H1 (cell line): Measurements from ENCODE around the gene NRTN. TPM values are rescaled to one million over a fixed set of nuclear protein-coding genes. Genes with fewer than 3 reads are reported as not detected.

ENCODE experiments used
- CTCF ChIA-PET: fragments of 300-600 bp; sonication (Branson Sonifier 250); formaldehyde crosslinking; loops from one replicate; lab custom pipeline; 2021; ENCODE audit not compliant: partially characterized antibody; lab: Charles Lee
- POLR2A ChIA-PET: fragments of 300-600 bp; sonication (Branson Sonifier 250); formaldehyde crosslinking; loops from one replicate; lab custom pipeline; 2021; ENCODE audit warnings: inconsistent platforms; ENCODE audit not compliant: partially characterized antibody; lab: Charles Lee
- DNase-seq, 2 experiments: peaks; one replicate each; pipeline versions ENCODE4 v3.0.0 to v3.0.0-alpha.2; 2010 to 2022; ENCODE audit warnings: low spot score in 2 of 2, low read depth in 1 of 2, mixed read lengths in 1 of 2
- FAIRE-seq: peaks from 2 replicates; lab custom pipeline; 2011; peaks lifted over from hg19 to GRCh38; lab: Jason Lieb, UNC
- H2AFZ ChIP-seq: 2 replicates; pipeline ENCODE4 v1.8.1; 2012; ENCODE audit warnings: low read length, inconsistent platforms
- H2AK5ac ChIP-seq: 2 replicates; pipeline ENCODE4 v1.6.1; 2013; ENCODE audit warnings: low read depth, low read length
- H2BK120ac ChIP-seq: replicated peaks from 2 replicates; pipeline ENCODE3; 2013; ENCODE audit warnings: low read depth, low read length, inconsistent platforms
- H2BK12ac ChIP-seq: 2 replicates; pipeline ENCODE4 v1.6.1; 2013; ENCODE audit warnings: low read depth, low read length
- H2BK15ac ChIP-seq: 2 replicates; pipeline ENCODE4 v1.6.1; 2013; ENCODE audit warnings: low read length
- H2BK20ac ChIP-seq: 2 replicates; pipeline ENCODE4 v1.6.1; 2013; ENCODE audit warnings: low read length
- H2BK5ac ChIP-seq: 2 replicates; pipeline ENCODE4 v1.6.1; 2013; ENCODE audit warnings: low read depth, low read length
- H3K14ac ChIP-seq: 2 replicates; pipeline ENCODE4 v1.6.1; 2013; ENCODE audit warnings: inconsistent platforms; ENCODE audit not compliant: insufficient read length
- H3K18ac ChIP-seq: 2 replicates; pipeline ENCODE4 v1.6.1; 2013; ENCODE audit warnings: low read length; ENCODE audit errors: extremely low read depth
- H3K23ac ChIP-seq: 2 replicates; pipeline ENCODE4 v1.6.1; 2013; ENCODE audit warnings: inconsistent platforms; ENCODE audit not compliant: insufficient read length
- H3K23me2 ChIP-seq: 2 replicates; pipeline ENCODE4 v1.6.1; 2013; ENCODE audit warnings: low read depth, low read length
- H3K27ac ChIP-seq: 2 replicates; pipeline ENCODE4 v1.6.1; 2011; ENCODE audit warnings: low read depth, low read length, inconsistent platforms
- H3K27me3 ChIP-seq, 4 experiments: replicated peaks in 1 of 4; 1 replicate in 1 of 4; 2 replicates in 3 of 4; pipeline versions ENCODE4 v1.6.1 to v1.8.1; 2011 to 2013; ENCODE audit warnings: low read length in 3 of 4, mild to moderate bottlenecking in 3 of 4, inconsistent platforms in 2 of 4, mixed read lengths in 2 of 4, moderate library complexity in 1 of 4; ENCODE audit not compliant: control insufficient read depth in 3 of 4, insufficient read depth in 3 of 4; ENCODE audit errors: extremely low read depth in 1 of 4
- H3K36me3 ChIP-seq, 4 experiments: 2 replicates each; pipeline versions ENCODE4 v1.6.1 to v1.8.1; 2011 to 2013; ENCODE audit warnings: mild to moderate bottlenecking in 4 of 4, low read length in 3 of 4, moderate library complexity in 2 of 4, control low read depth in 1 of 4, inconsistent platforms in 1 of 4; ENCODE audit not compliant: insufficient read depth in 4 of 4, control insufficient read depth in 2 of 4
- H3K4ac ChIP-seq: replicated peaks from 2 replicates; pipeline ENCODE3; 2013; ENCODE audit warnings: low read length, low read depth, mixed read lengths, inconsistent platforms; ENCODE audit not compliant: insufficient read length
- H3K4me1 ChIP-seq, 4 experiments: replicated peaks in 1 of 4; 1 replicate in 1 of 4; 2 replicates in 3 of 4; pipeline versions ENCODE4 v1.6.1 to v1.8.1; 2011 to 2013; ENCODE audit warnings: low read length in 3 of 4, inconsistent platforms in 2 of 4, mixed read lengths in 1 of 4; ENCODE audit not compliant: insufficient read depth in 4 of 4, control insufficient read depth in 3 of 4
- H3K4me2 ChIP-seq, 2 experiments: 2 replicates each; pipeline versions ENCODE4 v1.6.1 to v1.8.1; 2011 to 2013; ENCODE audit warnings: low read depth in 2 of 2, low read length in 2 of 2, control low read depth in 1 of 2, inconsistent platforms in 1 of 2, mild to moderate bottlenecking in 1 of 2; ENCODE audit not compliant: insufficient read depth in 1 of 2
- H3K4me3 ChIP-seq, 4 experiments: fragments of 200-600, 300-600 bp in 1 of 4; sonication (generic), shearing (Covaris generic), sonication (Bioruptor Twin) in 1 of 4; 2 replicates each; pipeline versions ENCODE4 v1.5.1 to v1.8.1; 2011 to 2016; ENCODE audit warnings: low read length in 4 of 4, low read depth in 3 of 4, control low read depth in 2 of 4, inconsistent platforms in 2 of 4, mild to moderate bottlenecking in 2 of 4, mixed read lengths in 1 of 4, moderate library complexity in 1 of 4; ENCODE audit not compliant: insufficient read depth in 2 of 4; ENCODE audit errors: extremely low read depth in 1 of 4
- H3K56ac ChIP-seq: replicated peaks from 2 replicates; pipeline ENCODE3; 2013; ENCODE audit warnings: low read depth, mild to moderate bottlenecking, mixed read lengths, low read length, inconsistent platforms; ENCODE audit not compliant: insufficient read length
- H3K79me1 ChIP-seq: 2 replicates; pipeline ENCODE4 v1.6.1; 2013; ENCODE audit warnings: low read depth, low read length, control low read depth
- H3K79me2 ChIP-seq, 2 experiments: 2 replicates each; pipeline versions ENCODE4 v1.6.1 to v1.8.1; 2012 to 2013; ENCODE audit warnings: low read length in 2 of 2, mild to moderate bottlenecking in 2 of 2, inconsistent platforms in 1 of 2; ENCODE audit not compliant: insufficient read depth in 2 of 2, control insufficient read depth in 1 of 2
- H3K9ac ChIP-seq, 4 experiments: replicated peaks in 1 of 4; 1 replicate in 1 of 4; 2 replicates in 3 of 4; pipeline versions ENCODE4 v1.6.1 to v1.8.1; 2011 to 2013; ENCODE audit warnings: low read depth in 3 of 4, low read length in 3 of 4, control low read depth in 2 of 4, mild to moderate bottlenecking in 2 of 4, moderate library complexity in 2 of 4, inconsistent platforms in 1 of 4; ENCODE audit errors: extremely low read depth in 1 of 4
- H3K9me3 ChIP-seq, 2 experiments: 2 replicates each; pipeline versions ENCODE4 v1.6.1 to v1.8.1; 2012 to 2013; ENCODE audit warnings: mild to moderate bottlenecking in 2 of 2, moderate library complexity in 2 of 2, control low read depth in 1 of 2, inconsistent platforms in 1 of 2, low read depth in 1 of 2, low read length in 1 of 2, mixed read lengths in 1 of 2; ENCODE audit not compliant: insufficient read depth in 2 of 2
- H4K20me1 ChIP-seq, 2 experiments: replicated peaks in 1 of 2; 2 replicates each; pipeline versions ENCODE3 to v1.8.1; 2011 to 2013; ENCODE audit warnings: inconsistent platforms in 2 of 2, low read length in 2 of 2, mild to moderate bottlenecking in 1 of 2; ENCODE audit not compliant: insufficient read depth in 2 of 2, control insufficient read depth in 1 of 2
- H4K5ac ChIP-seq: 2 replicates; pipeline ENCODE4 v1.6.1; 2013; ENCODE audit warnings: low read length, low read depth, mixed read lengths, inconsistent platforms; ENCODE audit not compliant: insufficient read length
- H4K8ac ChIP-seq: 2 replicates; pipeline ENCODE4 v1.8.0; 2013; ENCODE audit warnings: mild to moderate bottlenecking, moderate library complexity, low read length, inconsistent platforms; ENCODE audit not compliant: insufficient read depth; ENCODE audit errors: extremely low read depth
- H4K91ac ChIP-seq: replicated peaks from 2 replicates; pipeline ENCODE3; 2013; ENCODE audit warnings: low read length, mixed read lengths, inconsistent platforms; ENCODE audit not compliant: insufficient read length
- CEBPB ChIP-seq: IDR thresholded peaks from 2 replicates; pipeline ENCODE4 v1.6.1; 2012; ENCODE audit warnings: low read depth, low read length
- CREB1 ChIP-seq: IDR thresholded peaks from 2 replicates; pipeline ENCODE4 v1.6.1; 2012; ENCODE audit warnings: inconsistent platforms
- CTCF ChIP-seq, 3 experiments: IDR thresholded peaks; 1 replicate in 2 of 3; 2 replicates in 1 of 3; pipeline versions ENCODE4 v1.5.1 to v1.6.1; 2011; ENCODE audit warnings: low read length in 3 of 3, mild to moderate bottlenecking in 3 of 3, inconsistent platforms in 2 of 3, low read depth in 1 of 3, moderate library complexity in 1 of 3; ENCODE audit not compliant: insufficient read depth in 1 of 3; ENCODE audit errors: control extremely low read depth in 1 of 3
- EGR1 ChIP-seq: IDR thresholded peaks from 2 replicates; pipeline ENCODE4 v1.6.1; 2011; ENCODE audit warnings: low read depth, low read length, borderline replicate concordance
- HDAC2 ChIP-seq, 2 experiments: fragments of 300-600 bp in 1 of 2; sonication (generic) in 1 of 2; IDR thresholded peaks; 2 replicates each; pipeline ENCODE4 v1.6.1; 2011 to 2012; ENCODE audit warnings: low read depth in 2 of 2, low read length in 2 of 2, mild to moderate bottlenecking in 2 of 2, moderate library complexity in 2 of 2, borderline replicate concordance in 1 of 2, inconsistent platforms in 1 of 2
- KDM4A ChIP-seq: IDR thresholded peaks from one replicate; pipeline ENCODE4 v1.7.1; 2012; ENCODE audit warnings: low read depth, mild to moderate bottlenecking, moderate library complexity, low read length, inconsistent platforms; ENCODE audit not compliant: severe bottlenecking
- NANOG ChIP-seq: IDR thresholded peaks from 2 replicates; pipeline ENCODE4 v1.6.1; 2011; ENCODE audit warnings: low read length, low read depth, mild to moderate bottlenecking, inconsistent platforms; ENCODE audit not compliant: insufficient read depth, poor library complexity, severe bottlenecking
- RXRA ChIP-seq: IDR thresholded peaks from 2 replicates; pipeline ENCODE4 v1.6.1; 2011; ENCODE audit warnings: low read depth, mild to moderate bottlenecking, low read length, moderate library complexity; ENCODE audit not compliant: insufficient read depth
- SP4 ChIP-seq: IDR thresholded peaks from 2 replicates; pipeline ENCODE4 v1.6.1; 2012; ENCODE audit warnings: low read length, inconsistent platforms
- SRF ChIP-seq: IDR thresholded peaks from 2 replicates; pipeline ENCODE4 v1.6.1; 2011; ENCODE audit warnings: mild to moderate bottlenecking, low read depth, low read length, moderate library complexity
- TAF1 ChIP-seq: IDR thresholded peaks from 2 replicates; pipeline ENCODE4 v1.6.1; 2011; ENCODE audit warnings: mild to moderate bottlenecking, low read depth, low read length
- TEAD4 ChIP-seq: IDR thresholded peaks from 2 replicates; pipeline ENCODE4 v1.6.1; 2012; ENCODE audit warnings: low read depth, low read length, inconsistent platforms, mixed read lengths
- WGBS, 2 experiments: shearing (Covaris generic) in 1 of 2; methylation state at CpG; one replicate each; pipeline versions ENCODE4 v1.1.6 to v1.1.7; 2013 to 2015; ENCODE audit warnings: low lambda C conversion rate in 2 of 2, mixed read lengths in 2 of 2, inconsistent platforms in 1 of 2, low coverage in 1 of 2, missing lambda C conversion rate in 1 of 2; ENCODE audit not compliant: insufficient replicate concordance in 2 of 2, insufficient coverage in 1 of 2, insufficient read length in 1 of 2; ENCODE audit errors: extremely low coverage in 1 of 2, missing lambda C conversion rate in 1 of 2; 5-methylcytosine and 5-hydroxymethylcytosine counted together
- polyA plus RNA-seq, 7 experiments: library from polyadenylated mRNA; depleted of rRNA in 3 of 7; stranded (reverse) in 5 of 7; unstranded in 2 of 7; fragments of >200 nt in 5 of 7; fragments of 200-250 nt in 2 of 7; gene quantifications; 1 replicate in 5 of 7; 2 replicates in 1 of 7; 4 replicates in 1 of 7; pipeline versions ENCODE4 v1.2.1 to v1.2.3, GENCODE V29; 2011 to 2013; ENCODE audit warnings: missing spikeins in 2 of 7, mixed read lengths in 2 of 7
- total RNA-seq: library from RNA; stranded (reverse); fragmentation: NEBNext Ultra II Directional; extraction: Animal tissue kit (Norgen Biotek cat#: 25700); gene quantifications from 2 replicates; pipeline ENCODE4 v1.2.1, GENCODE V29; 2021

NRTN gene
- total and polyA plus RNA-seq, 2 of the 8 experiments (the other 6 are each of a cell fraction or from before 2014, with no cell fraction given), result 3.9 to 5.3 TPM

- no peak overlapping the region for H2BK120ac ChIP-seq
- H4K5ac ChIP-seq, result no peak overlapping the region
- H3K4me2 ChIP-seq, result no peak overlapping the region
- H2AK5ac ChIP-seq, result peak overlapping the region; percentile 53; the same call in 1 of the 2 replicates
- no peak overlapping the region for H3K14ac ChIP-seq
- no peak overlapping the region for H2AFZ ChIP-seq
- H3K18ac ChIP-seq, result no peak overlapping the region
- no peaks in the 10 kb centered on the region for H3K23me2 ChIP-seq
- DNase-seq (no peak), FAIRE-seq (no peak)
- H2BK15ac ChIP-seq, result no peak overlapping the region
- no peak overlapping the region for H3K4ac ChIP-seq
- no peak overlapping the region for H2BK5ac ChIP-seq
- peaks cover 0 to 2% of the 10 kb centered on the region in 2 experiments for H4K20me1 ChIP-seq
- ChIA-PET POLR2A (interaction anchor here (1.0 to 2.0 kb wide), 2 partner anchors 13 to 78 kb away, joined by 3 to 12 read pairs; no protein-coding TSS in a partner anchor), CTCF (interaction anchor here (1.4 to 1.8 kb wide), 3 partner anchors 11 to 76 kb away, joined by 4 to 8 read pairs (median 4); no protein-coding TSS in a partner anchor)
- no peaks in the 10 kb centered on the region for H3K36me3 ChIP-seq
- H3K23ac ChIP-seq, result no peak overlapping the region
- no peak overlapping the region; the same call in 1 of the 2 replicates for H4K8ac ChIP-seq
- H2BK20ac ChIP-seq, result no peak overlapping the region
- H3K79me2 ChIP-seq, result no peaks in the 10 kb centered on the region
- no peak overlapping the region for H4K91ac ChIP-seq
- no peak overlapping the region for H3K27ac ChIP-seq
- H3K56ac ChIP-seq, result no peak overlapping the region
- no peaks in the 10 kb centered on the region for H3K4me1 ChIP-seq
- 78% methylated on average over 11 of the region's 11 CpGs; no CpG with 5 or more reads in 1 of the 2 experiments for WGBS, 2 experiments
- no peak overlapping the region for H3K9ac ChIP-seq
- no peaks in the 10 kb centered on the region for H3K27me3 ChIP-seq
- no peaks in the 10 kb centered on the region for H3K9me3 ChIP-seq
- 0 out of 2 replicates have a peak overlapping the region, but pooled peaks have one; percentile 17 for H2BK12ac ChIP-seq
- no peaks in the 10 kb centered on the region for H3K79me1 ChIP-seq
- no peak overlapping the region for H3K4me3 ChIP-seq
- no peak for TF ChIP-seq TAF1
- TF ChIP-seq EGR1, result no peak
- TF ChIP-seq KDM4A, result no peak
- TF ChIP-seq SRF, result no peak
- TF ChIP-seq CTCF (IDR thresholded peaks at IDR 0.05; ENCODE audit: control extremely low read depth in 1 of 3, insufficient read depth in 1 of 3, low read depth in 1 of 3, low read length in 3 of 3), result no peak
- TF ChIP-seq RXRA, result no peak
- no peak for TF ChIP-seq CEBPB
- TF ChIP-seq CREB1, result no peak
- no peak for TF ChIP-seq NANOG
- no peak for TF ChIP-seq HDAC2 (IDR thresholded peaks at IDR 0.05; ENCODE audit: borderline replicate concordance in 1 of 2, low read depth in 2 of 2, low read length in 2 of 2)
- no peak for TF ChIP-seq SP4
- TF ChIP-seq TEAD4, result no peak
Measured at GRCh38 chr19:5814852-5815246, 10.0 kb downstream of the NRTN start.
